Panc1 (cell line): Measurements from ENCODE around the gene EPHA6. TPM values are rescaled to one million over a fixed set of nuclear protein-coding genes. Genes with fewer than 3 reads are reported as not detected.

Experiments
- ATAC-seq: fragments of 200-7000 bp; cut with Tn5 transposase; 2 replicates; pipeline ENCODE4 v1.9.1; 2020; ENCODE audit warnings: mild to moderate bottlenecking, moderate library complexity
- BruUV-seq: library from RNA; stranded (reverse); fragments of 400-500 nt; replicated peaks from 2 replicates; lab custom pipeline; 2021; lab: Mats Ljungman, UMichigan
- CTCF ChIA-PET: fragments of 300-600 bp; sonication (Branson Sonifier 250); formaldehyde crosslinking; loops from one replicate; lab custom pipeline; 2022; ENCODE audit warnings: antibody characterized with exemption; lab: Charles Lee
- POLR2A ChIA-PET: fragments of 300-600 bp; sonication (Branson Sonifier 250); formaldehyde crosslinking; loops from one replicate; lab custom pipeline; 2022; ENCODE audit warnings: antibody characterized with exemption; lab: Charles Lee
- DNase-seq: peaks from one replicate; pipeline ENCODE4 v3.0.0-alpha.2; 2010; ENCODE audit warnings: low read depth, low spot score
- H3K27ac ChIP-seq: 2 replicates; pipeline ENCODE4 v1.5.1; 2011; ENCODE audit warnings: mild to moderate bottlenecking, low read length, inconsistent platforms
- H3K27me3 ChIP-seq: fragments of 200-500 bp; sonication (Bioruptor generic); 2 replicates; pipeline ENCODE4 v1.6.0; 2014; ENCODE audit warnings: low read length, inconsistent platforms; ENCODE audit not compliant: control insufficient read depth, insufficient read depth
- H3K36me3 ChIP-seq: fragments of 200-500 bp; sonication (Bioruptor generic); 2 replicates; pipeline ENCODE4 v1.5.1; 2014; ENCODE audit warnings: inconsistent platforms, mild to moderate bottlenecking, low read length, moderate library complexity; ENCODE audit not compliant: control insufficient read depth, insufficient read depth
- H3K4me1 ChIP-seq: 2 replicates; pipeline ENCODE4 v1.5.1; 2011; ENCODE audit warnings: inconsistent platforms, mild to moderate bottlenecking, low read length, moderate library complexity; ENCODE audit not compliant: control insufficient read depth, insufficient read depth
- H3K4me3 ChIP-seq, 2 experiments: 2 replicates each; pipeline ENCODE4 v1.5.1; 2011 to 2012; ENCODE audit warnings: low read depth in 2 of 2, low read length in 2 of 2, mild to moderate bottlenecking in 2 of 2, inconsistent platforms in 1 of 2, moderate library complexity in 1 of 2
- H3K9me3 ChIP-seq: fragments of 200-500 bp; sonication (Bioruptor generic); 2 replicates; pipeline ENCODE4 v1.5.1; 2014; ENCODE audit warnings: low read depth, mild to moderate bottlenecking, inconsistent platforms, low read length, moderate library complexity; ENCODE audit not compliant: control insufficient read depth, insufficient read depth
- POLR2AphosphoS5 ChIP-seq: IDR thresholded peaks from 2 replicates; pipeline ENCODE4 v1.6.1; 2012; ENCODE audit warnings: mild to moderate bottlenecking, low read depth, low read length, moderate library complexity
- REST ChIP-seq, 2 experiments: IDR thresholded peaks; 2 replicates each; pipeline ENCODE4 v1.6.1; 2011 to 2012; ENCODE audit warnings: low read depth in 2 of 2, control low read depth in 1 of 2, low read length in 1 of 2, mild to moderate bottlenecking in 1 of 2, moderate library complexity in 1 of 2; ENCODE audit not compliant: insufficient read depth in 1 of 2
- SIN3A ChIP-seq: IDR thresholded peaks from 2 replicates; pipeline ENCODE4 v1.6.1; 2012; ENCODE audit warnings: low read depth, mild to moderate bottlenecking, low read length, moderate library complexity, borderline replicate concordance; ENCODE audit not compliant: insufficient read depth
- TCF7L2 ChIP-seq: IDR thresholded peaks from 2 replicates; pipeline ENCODE4 v1.6.1; 2011; ENCODE audit warnings: mild to moderate bottlenecking, low read depth, low read length, inconsistent platforms
- in situ Hi-C: cut with HindIII; loops from 2 replicates; pipeline ENCODE4 v1.10.0; 2016; ENCODE audit warnings: low sequenced_read_pairs, low pct_unique_long_range_greater_than_20kb
- intact Hi-C: fragments of 100-400 bp; cut with micrococcal nuclease; formaldehyde crosslinking; loops from one replicate; pipeline ENCODE4 v1.10.0; 2022; ENCODE audit not compliant: unreplicated experiment
- total RNA-seq: library from RNA; stranded (reverse); gene quantifications from one replicate; pipeline ENCODE4 v1.2.1, GENCODE V29; 2021; ENCODE audit not compliant: unreplicated experiment
- TF ChIP-seq, protein P1 (sequence below): fragments of 450-650 bp; IDR thresholded peaks from 2 replicates; pipeline ENCODE4 v1.5.1; 2017; ENCODE audit warnings: mild to moderate bottlenecking

Gene EPHA6
- total RNA-seq, 1 experiment from 2014 or later, result 0.57 TPM

DNA sequence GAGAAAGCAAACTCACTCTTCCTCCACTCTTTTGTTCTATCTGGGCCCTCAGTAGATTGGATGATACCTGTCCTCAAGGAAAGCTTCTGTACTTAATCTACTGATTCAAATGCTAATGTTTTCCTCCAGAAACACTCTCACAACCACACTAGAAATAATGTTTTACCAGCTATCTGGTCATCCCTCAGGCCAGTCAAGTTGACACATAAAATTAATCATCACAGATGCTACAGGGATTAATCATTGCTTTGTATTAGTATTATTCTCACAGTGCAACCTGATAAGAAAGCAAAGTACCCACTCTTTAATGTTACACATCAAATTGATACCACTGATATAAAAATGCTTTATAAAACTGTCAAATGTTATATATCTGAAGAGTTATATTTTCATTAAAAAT, 897.3 kb downstream of the EPHA6 start:
- Histone ChIP-seq H3K27me3 (no peaks in the 10 kb centered on the region), H3K27ac (no peak overlapping the region), H3K4me1 (no peaks in the 10 kb centered on the region), H3K4me3 (no peak overlapping the region), H3K36me3 (no peaks in the 10 kb centered on the region), H3K9me3 (no peaks in the 10 kb centered on the region)
- ChIA-PET CTCF (no interaction called here), POLR2A (no interaction called here)
- intact Hi-C loops (no loop called here), in situ Hi-C loops (no loop called here)
- BruUV-seq, result no TSS peak
- DNase-seq, result no peak
- no peak for TF ChIP-seq TCF7L2
- TF ChIP-seq, protein P1, sequence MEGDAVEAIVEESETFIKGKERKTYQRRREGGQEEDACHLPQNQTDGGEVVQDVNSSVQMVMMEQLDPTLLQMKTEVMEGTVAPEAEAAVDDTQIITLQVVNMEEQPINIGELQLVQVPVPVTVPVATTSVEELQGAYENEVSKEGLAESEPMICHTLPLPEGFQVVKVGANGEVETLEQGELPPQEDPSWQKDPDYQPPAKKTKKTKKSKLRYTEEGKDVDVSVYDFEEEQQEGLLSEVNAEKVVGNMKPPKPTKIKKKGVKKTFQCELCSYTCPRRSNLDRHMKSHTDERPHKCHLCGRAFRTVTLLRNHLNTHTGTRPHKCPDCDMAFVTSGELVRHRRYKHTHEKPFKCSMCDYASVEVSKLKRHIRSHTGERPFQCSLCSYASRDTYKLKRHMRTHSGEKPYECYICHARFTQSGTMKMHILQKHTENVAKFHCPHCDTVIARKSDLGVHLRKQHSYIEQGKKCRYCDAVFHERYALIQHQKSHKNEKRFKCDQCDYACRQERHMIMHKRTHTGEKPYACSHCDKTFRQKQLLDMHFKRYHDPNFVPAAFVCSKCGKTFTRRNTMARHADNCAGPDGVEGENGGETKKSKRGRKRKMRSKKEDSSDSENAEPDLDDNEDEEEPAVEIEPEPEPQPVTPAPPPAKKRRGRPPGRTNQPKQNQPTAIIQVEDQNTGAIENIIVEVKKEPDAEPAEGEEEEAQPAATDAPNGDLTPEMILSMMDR, result no peak
- no peak for TF ChIP-seq REST (IDR thresholded peaks at IDR 0.05; ENCODE audit: insufficient read depth in 1 of 2, low read depth in 2 of 2, low read length in 1 of 2)
- no peak for TF ChIP-seq SIN3A
- no peak for TF ChIP-seq POLR2AphosphoS5
- no peak for ATAC-seq

DNA sequence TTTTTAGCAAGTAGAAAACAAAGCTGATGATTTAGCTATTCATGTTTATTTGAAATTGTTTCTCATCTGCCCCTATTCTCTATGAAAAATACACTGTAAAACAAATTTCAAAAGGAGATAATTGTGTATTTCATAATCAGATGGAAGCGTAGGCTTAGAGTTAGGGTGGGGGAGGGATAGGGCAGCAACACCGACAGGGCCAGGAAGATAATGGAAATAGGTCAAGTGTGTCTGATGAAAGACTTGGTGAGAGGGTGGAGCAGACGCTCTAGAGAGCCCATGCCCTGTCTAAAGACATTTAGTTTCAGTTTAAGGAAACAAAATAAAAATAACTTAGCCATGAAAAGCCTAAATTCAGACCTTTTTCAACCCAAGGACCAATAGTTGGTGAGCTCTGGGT, 898.5 kb downstream of the EPHA6 start:
- ATAC-seq (no peak), DNase-seq (no peak)
- in situ Hi-C loops (no loop called here), intact Hi-C loops (no loop called here)
- no peaks in the 10 kb centered on the region for H3K4me1 ChIP-seq
- H3K4me3 ChIP-seq, result no peak overlapping the region
- no peaks in the 10 kb centered on the region for H3K27me3 ChIP-seq
- H3K9me3 ChIP-seq, result no peaks in the 10 kb centered on the region
- POLR2A ChIA-PET, result interaction anchor here (0.6 kb wide), 1 partner anchor 410 kb away, joined by 4 read pairs; no protein-coding TSS in a partner anchor
- no peak for TF ChIP-seq POLR2AphosphoS5
- no peak for TF ChIP-seq REST (IDR thresholded peaks at IDR 0.05; ENCODE audit: insufficient read depth in 1 of 2, low read depth in 2 of 2, low read length in 1 of 2)
- no peak for TF ChIP-seq SIN3A
- TF ChIP-seq, protein P1, result no peak
- no peak for TF ChIP-seq TCF7L2
- CTCF ChIA-PET, result no interaction called here
- BruUV-seq, result no TSS peak
- H3K36me3 ChIP-seq, result no peaks in the 10 kb centered on the region
- no peak overlapping the region for H3K27ac ChIP-seq
